Osteoblast (primary cell): ENCODE data around the gene LARP4B. TPM values are rescaled to one million over a fixed set of nuclear protein-coding genes. Genes with fewer than 3 reads are reported as not detected.

Experiments used
- DNase-seq: peaks from one replicate; pipeline ENCODE4 v3.0.0; 2011; ENCODE audit warnings: low spot score, mixed read lengths; ENCODE audit not compliant: insufficient read length; ENCODE audit errors: missing footprints
- H2AFZ ChIP-seq: 2 replicates; pipeline ENCODE4 v1.6.0; 2011; ENCODE audit warnings: mild to moderate bottlenecking, low read length
- H3K27ac ChIP-seq: 2 replicates; pipeline ENCODE4 v1.5.1; 2011; ENCODE audit warnings: mild to moderate bottlenecking, low read depth, low read length, moderate library complexity
- H3K27me3 ChIP-seq: 2 replicates; pipeline ENCODE4 v1.6.0; 2012; ENCODE audit warnings: mild to moderate bottlenecking, control low read depth, inconsistent platforms, low read length, moderate library complexity; ENCODE audit not compliant: insufficient read depth
- H3K36me3 ChIP-seq: 2 replicates; pipeline ENCODE4 v1.5.1; 2011; ENCODE audit warnings: mild to moderate bottlenecking, low read length, control low read depth, moderate library complexity; ENCODE audit not compliant: insufficient read depth
- H3K4me1 ChIP-seq: 2 replicates; pipeline ENCODE4 v1.5.1; 2011; ENCODE audit warnings: mild to moderate bottlenecking, low read length, control low read depth, moderate library complexity; ENCODE audit not compliant: insufficient read depth
- H3K4me2 ChIP-seq: 2 replicates; pipeline ENCODE4 v1.6.0; 2011; ENCODE audit warnings: mild to moderate bottlenecking, low read length; ENCODE audit not compliant: insufficient read depth
- H3K4me3 ChIP-seq: fragments of 200-600 bp; sonication (generic); 3 replicates; pipeline ENCODE4 v1.5.1; 2012; ENCODE audit warnings: mild to moderate bottlenecking, low read length, inconsistent platforms; ENCODE audit not compliant: insufficient read depth
- H3K79me2 ChIP-seq: 2 replicates; pipeline ENCODE4 v1.6.0; 2012; ENCODE audit warnings: mild to moderate bottlenecking, low read length, control low read depth, inconsistent platforms; ENCODE audit not compliant: insufficient read depth
- H3K9me3 ChIP-seq: 2 replicates; pipeline ENCODE4 v1.5.1; 2011; ENCODE audit warnings: low read depth, low read length, control low read depth
- H4K20me1 ChIP-seq: 2 replicates; pipeline ENCODE4 v1.6.0; 2012; ENCODE audit warnings: mild to moderate bottlenecking, low read length, control low read depth; ENCODE audit not compliant: insufficient read depth
- total RNA-seq: library from RNA; depleted of rRNA; stranded (reverse); fragments of >200 nt; gene quantifications from 2 replicates; pipeline ENCODE4 v1.2.3, GENCODE V29; 2012
- TF ChIP-seq, protein P1 (sequence below): IDR thresholded peaks from 2 replicates; pipeline ENCODE4 v1.5.1; 2011; ENCODE audit warnings: mild to moderate bottlenecking, low read depth, low read length, moderate library complexity; ENCODE audit errors: extremely low read depth

Gene LARP4B
- total RNA-seq, 1 donor = 46.0 TPM

DNA sequence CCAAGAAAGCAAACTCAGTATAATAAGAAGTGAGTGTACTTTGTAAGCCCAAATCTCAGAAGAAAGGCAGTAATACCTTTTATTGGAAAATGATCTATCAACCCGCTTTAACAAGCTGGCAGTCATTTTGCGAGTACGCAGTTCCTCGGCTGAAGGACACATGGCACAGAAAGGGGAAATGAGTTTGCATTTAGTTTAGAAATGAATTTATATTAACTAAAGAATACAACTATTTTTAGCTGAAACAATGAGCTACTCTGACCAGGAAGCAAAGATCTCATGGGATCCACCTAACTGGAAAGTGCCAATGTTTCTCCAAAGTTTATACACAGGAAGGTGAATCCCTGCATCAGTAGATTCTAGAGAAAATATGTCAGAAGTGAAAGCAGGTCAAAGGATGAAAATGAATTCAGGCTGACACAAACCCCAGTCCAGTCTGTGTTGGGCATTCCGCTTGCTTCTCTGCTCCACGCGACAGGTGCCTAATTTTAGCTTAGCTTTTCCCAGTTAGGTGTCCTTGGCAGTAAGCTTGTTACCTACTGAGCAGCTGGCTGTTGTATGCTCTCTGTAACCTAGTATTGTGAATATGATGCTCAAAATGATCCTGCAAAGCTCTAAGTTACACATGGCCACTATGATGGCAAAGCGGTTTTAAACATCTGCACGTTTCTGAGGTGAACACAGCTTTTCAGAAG lies 112.8 kb downstream of the LARP4B start:
- Histone ChIP-seq H3K4me2 (no peak overlapping the region), H3K79me2 (peaks cover 15% of the 10 kb centered on the region), H2AFZ (no peak overlapping the region), H3K9me3 (no peaks in the 10 kb centered on the region), H3K36me3 (peaks cover 83% of the 10 kb centered on the region), H3K4me1 (peaks cover 21% of the 10 kb centered on the region), H3K27me3 (no peaks in the 10 kb centered on the region), H3K27ac (peak overlapping the region; percentile 65), H3K4me3 (no peak overlapping the region), H4K20me1 (peaks cover 8% of the 10 kb centered on the region)
- DNase-seq = no peak
- TF ChIP-seq, protein P1, sequence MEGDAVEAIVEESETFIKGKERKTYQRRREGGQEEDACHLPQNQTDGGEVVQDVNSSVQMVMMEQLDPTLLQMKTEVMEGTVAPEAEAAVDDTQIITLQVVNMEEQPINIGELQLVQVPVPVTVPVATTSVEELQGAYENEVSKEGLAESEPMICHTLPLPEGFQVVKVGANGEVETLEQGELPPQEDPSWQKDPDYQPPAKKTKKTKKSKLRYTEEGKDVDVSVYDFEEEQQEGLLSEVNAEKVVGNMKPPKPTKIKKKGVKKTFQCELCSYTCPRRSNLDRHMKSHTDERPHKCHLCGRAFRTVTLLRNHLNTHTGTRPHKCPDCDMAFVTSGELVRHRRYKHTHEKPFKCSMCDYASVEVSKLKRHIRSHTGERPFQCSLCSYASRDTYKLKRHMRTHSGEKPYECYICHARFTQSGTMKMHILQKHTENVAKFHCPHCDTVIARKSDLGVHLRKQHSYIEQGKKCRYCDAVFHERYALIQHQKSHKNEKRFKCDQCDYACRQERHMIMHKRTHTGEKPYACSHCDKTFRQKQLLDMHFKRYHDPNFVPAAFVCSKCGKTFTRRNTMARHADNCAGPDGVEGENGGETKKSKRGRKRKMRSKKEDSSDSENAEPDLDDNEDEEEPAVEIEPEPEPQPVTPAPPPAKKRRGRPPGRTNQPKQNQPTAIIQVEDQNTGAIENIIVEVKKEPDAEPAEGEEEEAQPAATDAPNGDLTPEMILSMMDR = no peak

GRCh38 chr10:818010-818409 lies 113.5 kb downstream of the LARP4B start:
- TF ChIP-seq, protein P1 = no peak
- no peak overlapping the region for H2AFZ ChIP-seq
- peaks cover 15% of the 10 kb centered on the region for H3K79me2 ChIP-seq
- H3K36me3 ChIP-seq = peaks cover 82% of the 10 kb centered on the region
- H3K4me2 ChIP-seq = no peak overlapping the region
- no peaks in the 10 kb centered on the region for H3K27me3 ChIP-seq
- DNase-seq = no peak
- no peaks in the 10 kb centered on the region for H3K9me3 ChIP-seq
- H3K27ac ChIP-seq = no peak overlapping the region
- H3K4me1 ChIP-seq = peaks cover 21% of the 10 kb centered on the region
- no peak overlapping the region for H3K4me3 ChIP-seq
- peaks cover 12% of the 10 kb centered on the region for H4K20me1 ChIP-seq

DNA sequence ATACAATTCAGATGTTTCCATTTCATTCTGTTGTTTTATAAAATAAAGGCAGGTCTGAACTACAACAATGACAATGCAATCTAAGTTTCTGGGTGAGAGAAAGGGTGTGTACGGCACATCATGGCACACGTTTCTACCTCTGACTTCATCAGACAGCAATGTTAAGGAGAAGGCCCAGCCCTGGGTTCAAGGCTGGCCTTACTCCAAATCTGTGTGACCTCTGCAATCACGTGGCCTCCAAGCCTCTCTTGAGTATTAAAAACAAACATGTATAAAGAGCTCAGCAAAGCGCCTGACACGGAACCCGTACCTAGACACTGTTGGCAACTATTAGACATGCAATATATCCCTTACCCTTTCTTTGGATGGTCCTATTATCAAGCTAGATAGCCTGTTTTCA lies 114.1 kb downstream of the LARP4B start:
- Histone ChIP-seq H2AFZ (no peak overlapping the region), H3K4me3 (no peak overlapping the region), H3K9me3 (no peaks in the 10 kb centered on the region), H3K4me1 (peaks cover 21% of the 10 kb centered on the region), H3K27ac (no peak overlapping the region), H3K4me2 (no peak overlapping the region), H3K27me3 (no peaks in the 10 kb centered on the region), H3K79me2 (peaks cover 15% of the 10 kb centered on the region), H4K20me1 (peaks cover 12% of the 10 kb centered on the region), H3K36me3 (peaks cover 84% of the 10 kb centered on the region)
- TF ChIP-seq, protein P1 = no peak
- DNase-seq = no peak

DNA sequence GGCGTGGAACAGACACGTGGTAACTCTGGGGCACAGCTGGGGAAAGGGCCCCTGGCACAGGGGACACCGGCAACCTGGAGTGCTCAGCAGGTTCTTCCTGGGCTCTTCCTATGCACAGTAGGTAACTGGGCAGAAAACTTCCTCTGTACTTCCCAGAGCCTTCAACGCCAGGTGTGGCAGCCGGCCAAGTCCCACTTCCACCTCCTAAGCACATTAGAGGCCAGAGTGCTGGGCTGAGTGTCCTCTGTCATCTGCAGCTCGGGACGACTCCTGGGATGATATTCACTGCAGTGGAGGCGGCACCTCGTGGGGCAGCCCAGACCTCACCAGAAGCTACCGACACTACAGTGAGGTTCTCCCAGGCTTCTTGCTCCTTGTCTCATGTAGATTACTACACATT lies 114.5 kb downstream of the LARP4B start:
- TF ChIP-seq, protein P1 = no peak
- Histone ChIP-seq H3K27ac (no peak overlapping the region), H3K4me1 (peaks cover 21% of the 10 kb centered on the region), H3K4me3 (no peak overlapping the region), H3K79me2 (peaks cover 17% of the 10 kb centered on the region), H4K20me1 (peaks cover 12% of the 10 kb centered on the region), H3K9me3 (no peaks in the 10 kb centered on the region), H3K4me2 (no peak overlapping the region), H2AFZ (no peak overlapping the region), H3K36me3 (peaks cover 84% of the 10 kb centered on the region), H3K27me3 (no peaks in the 10 kb centered on the region)
- no peak for DNase-seq
